Hepatocyte (in vitro differentiated cells): ENCODE measurements around the gene TMEM213. TPM values are rescaled to one million over a fixed set of nuclear protein-coding genes. Genes with fewer than 3 reads are reported as not detected.

Source experiments
- DNase-seq: peaks from one replicate; pipeline ENCODE4 v3.0.0-alpha.2; 2016; ENCODE audit warnings: low spot score
- H2AFZ ChIP-seq: fragments of 200-600 bp; sonication (generic); 2 replicates; pipeline ENCODE4 v1.6.0; 2016; ENCODE audit warnings: antibody characterized with exemption, mild to moderate bottlenecking
- H3K27ac ChIP-seq: fragments of 200-600 bp; sonication (generic); 2 replicates; pipeline ENCODE4 v1.5.1; 2016; ENCODE audit warnings: mild to moderate bottlenecking
- H3K27me3 ChIP-seq: fragments of 200-600 bp; sonication (generic); 2 replicates; pipeline ENCODE4 v1.6.1; 2016
- H3K36me3 ChIP-seq: fragments of 200-600 bp; sonication (generic); replicated peaks from 2 replicates; pipeline ENCODE4 v1.5.1; 2016; ENCODE audit warnings: low read depth; ENCODE audit not compliant: insufficient read depth
- H3K4me1 ChIP-seq: fragments of 200-600 bp; sonication (generic); 2 replicates; pipeline ENCODE4 v1.5.1; 2016; ENCODE audit warnings: mild to moderate bottlenecking, moderate library complexity; ENCODE audit not compliant: insufficient read depth
- H3K4me2 ChIP-seq: fragments of 200-600 bp; sonication (generic); 2 replicates; pipeline ENCODE4 v1.6.0; 2016
- H3K4me3 ChIP-seq: fragments of 200-600 bp; sonication (generic); 2 replicates; pipeline ENCODE4 v1.5.1; 2016; ENCODE audit warnings: mild to moderate bottlenecking
- H3K79me2 ChIP-seq: fragments of 200-600 bp; sonication (generic); 2 replicates; pipeline ENCODE4 v1.6.0; 2017; ENCODE audit warnings: mild to moderate bottlenecking
- H3K9me2 ChIP-seq: fragments of 200-600 bp; sonication (generic); replicated peaks from 2 replicates; pipeline ENCODE4 v1.6.0; 2017; ENCODE audit warnings: mild to moderate bottlenecking; ENCODE audit not compliant: insufficient read depth
- H3K9me3 ChIP-seq: fragments of 200-600 bp; sonication (generic); 2 replicates; pipeline ENCODE4 v1.5.1; 2016; ENCODE audit warnings: low read depth, mild to moderate bottlenecking
- H4K20me1 ChIP-seq: fragments of 200-600 bp; sonication (generic); 2 replicates; pipeline ENCODE4 v1.6.0; 2016; ENCODE audit warnings: mild to moderate bottlenecking; ENCODE audit not compliant: insufficient read depth, poor library complexity, severe bottlenecking
- CTCF ChIP-seq: fragments of 200-600 bp; sonication (generic); IDR thresholded peaks from 2 replicates; pipeline ENCODE4 v1.5.1; 2016; ENCODE audit warnings: antibody characterized with exemption, mild to moderate bottlenecking; ENCODE audit not compliant: poor library complexity
- EZH2 ChIP-seq: fragments of 200-600 bp; sonication (generic); IDR thresholded peaks from 2 replicates; pipeline ENCODE4 v1.6.1; 2016; ENCODE audit warnings: antibody characterized with exemption, mild to moderate bottlenecking, borderline replicate concordance
- EZH2phosphoT487 ChIP-seq: fragments of 200-600 bp; sonication (generic); IDR thresholded peaks from one replicate; pipeline ENCODE4 v1.6.1; 2018; ENCODE audit warnings: antibody characterized with exemption, mild to moderate bottlenecking, low read depth, moderate library complexity; ENCODE audit not compliant: unreplicated experiment, severe bottlenecking
- WGBS: methylation state at CpG from one replicate; pipeline ENCODE4 v1.1.6; 2016; ENCODE audit warnings: low lambda C conversion rate; ENCODE audit errors: missing lambda C conversion rate; 5-methylcytosine and 5-hydroxymethylcytosine counted together
- polyA plus RNA-seq: library from polyadenylated mRNA; unstranded; fragments of >200 nt; fragmentation: Nextera tagmentation; extraction: Ambion mirVana; gene quantifications from 2 replicates; pipeline ENCODE4 v1.2.1, GENCODE V29; 2016
- total RNA-seq: library from RNA; depleted of rRNA; stranded (reverse); fragments of >200 nt; gene quantifications from 2 replicates; pipeline ENCODE4 v1.2.3, GENCODE V29; 2014

TMEM213 gene
- total and polyA plus RNA-seq, 2 experiments from 2014 or later: 0.03 to 0.93 TPM

GRCh38 chr7:138750473-138750872, 47.3 kb upstream of the TMEM213 start:
- H3K27ac ChIP-seq: no peak overlapping the region
- no peak overlapping the region for H2AFZ ChIP-seq
- no peak overlapping the region for H3K4me3 ChIP-seq
- H3K9me2 ChIP-seq: no peaks in the 10 kb centered on the region
- no peaks in the 10 kb centered on the region for H3K27me3 ChIP-seq
- H3K4me2 ChIP-seq: no peak overlapping the region
- no peak for TF ChIP-seq CTCF
- TF ChIP-seq EZH2phosphoT487: no peak
- no peak for TF ChIP-seq EZH2
- H3K79me2 ChIP-seq: no peaks in the 10 kb centered on the region
- H3K9me3 ChIP-seq: no peaks in the 10 kb centered on the region
- H3K4me1 ChIP-seq: peaks cover 6% of the 10 kb centered on the region
- no peak for DNase-seq
- no peaks in the 10 kb centered on the region for H4K20me1 ChIP-seq
- WGBS: 98% methylated on average over 15 of the region's 15 CpGs
- no peaks in the 10 kb centered on the region for H3K36me3 ChIP-seq

DNA sequence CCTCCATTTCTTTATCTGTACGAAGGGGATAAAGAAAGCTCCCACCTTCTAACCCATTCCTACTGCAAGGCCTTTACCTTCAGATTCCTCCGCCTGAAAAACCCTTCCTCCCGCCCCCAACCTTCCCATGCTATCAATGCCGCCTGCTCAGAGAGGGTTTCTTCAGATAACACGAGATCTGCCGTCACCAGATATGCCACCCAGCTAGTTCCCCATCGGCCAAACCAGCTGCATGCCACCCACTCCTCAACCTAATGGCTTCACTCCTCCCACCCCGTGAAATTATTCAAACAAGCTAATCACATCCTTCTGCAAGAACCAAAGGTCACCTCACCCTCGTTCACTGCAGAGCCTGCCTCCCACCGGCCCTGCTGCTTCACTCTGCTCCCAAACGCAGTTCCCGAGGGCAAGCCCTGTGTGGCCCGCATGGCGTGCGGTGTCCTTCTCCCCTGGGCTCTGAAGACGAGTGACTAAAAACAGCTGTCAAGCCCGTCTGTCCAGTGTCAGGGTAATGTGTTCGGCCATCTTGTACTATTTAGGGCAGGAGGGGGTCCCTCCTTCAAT, 46.8 kb upstream of the TMEM213 start:
- H3K4me3 ChIP-seq: no peak overlapping the region
- H4K20me1 ChIP-seq: no peaks in the 10 kb centered on the region
- no peaks in the 10 kb centered on the region for H3K27me3 ChIP-seq
- H3K4me1 ChIP-seq: peaks cover 8% of the 10 kb centered on the region
- H3K9me2 ChIP-seq: no peaks in the 10 kb centered on the region
- WGBS: 73% methylated on average over 18 of the region's 18 CpGs
- H3K36me3 ChIP-seq: no peaks in the 10 kb centered on the region
- no peaks in the 10 kb centered on the region for H3K9me3 ChIP-seq
- no peak for DNase-seq
- no peak overlapping the region for H3K27ac ChIP-seq
- no peaks in the 10 kb centered on the region for H3K79me2 ChIP-seq
- TF ChIP-seq EZH2phosphoT487 (no peak), EZH2 (no peak), CTCF (no peak)
- H2AFZ ChIP-seq: no peak overlapping the region
- no peak overlapping the region for H3K4me2 ChIP-seq

- Histone ChIP-seq H3K27me3 (no peaks in the 10 kb centered on the region), H3K4me3 (no peak overlapping the region), H2AFZ (no peak overlapping the region), H3K4me2 (no peak overlapping the region), H3K36me3 (no peaks in the 10 kb centered on the region), H3K9me3 (no peaks in the 10 kb centered on the region), H3K4me1 (peaks cover 8% of the 10 kb centered on the region), H3K79me2 (no peaks in the 10 kb centered on the region), H3K27ac (no peak overlapping the region), H3K9me2 (no peaks in the 10 kb centered on the region), H4K20me1 (no peaks in the 10 kb centered on the region)
- no peak for TF ChIP-seq CTCF
- no peak for TF ChIP-seq EZH2phosphoT487
- no peak for TF ChIP-seq EZH2
- 88% methylated on average over 12 of the region's 12 CpGs for WGBS
- DNase-seq: no peak
These were observed 45.2 kb upstream of the TMEM213 start for GRCh38 chr7:138752518-138753149.
